ENCODE measurements around the gene NHLRC3. TPM values are rescaled to one million over a fixed set of nuclear protein-coding genes. Genes with fewer than 3 reads are reported as not detected.

NHLRC3 gene
- total and polyA plus RNA-seq, 2 donors (not counting 3 experiments of a cell fraction or from before 2014, with no cell fraction given), result 7.3 to 10.2 TPM

DNA sequence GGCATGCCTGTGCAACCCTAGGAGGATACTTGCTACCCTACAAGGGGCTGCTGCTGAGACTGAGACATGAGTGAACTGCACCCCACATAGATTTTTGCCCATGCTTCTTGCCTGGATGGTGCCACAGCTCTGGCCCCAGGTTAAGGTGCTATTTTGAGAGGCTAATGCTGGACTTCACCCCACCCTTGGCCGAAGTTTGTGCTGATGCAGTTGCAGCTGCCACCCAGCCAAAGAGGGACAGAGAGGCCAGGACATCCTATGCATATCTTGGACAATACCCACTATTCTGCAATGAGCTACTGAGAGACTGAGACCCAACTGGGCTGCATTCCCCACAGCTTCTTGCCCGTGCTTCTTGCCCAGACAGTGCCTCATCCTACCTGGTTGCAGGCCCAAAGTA is 34.6 kb downstream of the NHLRC3 start:
- peaks cover 2 to 15% of the 10 kb centered on the region in 2 experiments for H3K27me3 ChIP-seq (ENCODE audit: control insufficient read depth in 2 of 2, insufficient read depth in 2 of 2, low read length in 2 of 2)
- dilution Hi-C loops (cut with MboI; ENCODE audit: extremely low pct_ligation_motif_present, low sequenced_read_pairs) (no loop called here), intact Hi-C loops (cut with micrococcal nuclease) (no loop called here)
- ChIA-PET POLR2A (no interaction called here), CTCF (interaction anchor here (0.9 to 1.2 kb wide), 3 partner anchors 22 to 543 kb away, joined by 3 to 5 read pairs (median 4); no protein-coding TSS in a partner anchor)
- DNase-seq (ENCODE audit: low read depth, low spot score) (no peak), FAIRE-seq (no peak)
- no peaks in the 10 kb centered on the region for H3K79me2 ChIP-seq (ENCODE audit: control insufficient read depth, insufficient read depth, low read length)
- BruUV-seq (replicated peaks), result no TSS peak
- TF ChIP-seq, protein P1, sequence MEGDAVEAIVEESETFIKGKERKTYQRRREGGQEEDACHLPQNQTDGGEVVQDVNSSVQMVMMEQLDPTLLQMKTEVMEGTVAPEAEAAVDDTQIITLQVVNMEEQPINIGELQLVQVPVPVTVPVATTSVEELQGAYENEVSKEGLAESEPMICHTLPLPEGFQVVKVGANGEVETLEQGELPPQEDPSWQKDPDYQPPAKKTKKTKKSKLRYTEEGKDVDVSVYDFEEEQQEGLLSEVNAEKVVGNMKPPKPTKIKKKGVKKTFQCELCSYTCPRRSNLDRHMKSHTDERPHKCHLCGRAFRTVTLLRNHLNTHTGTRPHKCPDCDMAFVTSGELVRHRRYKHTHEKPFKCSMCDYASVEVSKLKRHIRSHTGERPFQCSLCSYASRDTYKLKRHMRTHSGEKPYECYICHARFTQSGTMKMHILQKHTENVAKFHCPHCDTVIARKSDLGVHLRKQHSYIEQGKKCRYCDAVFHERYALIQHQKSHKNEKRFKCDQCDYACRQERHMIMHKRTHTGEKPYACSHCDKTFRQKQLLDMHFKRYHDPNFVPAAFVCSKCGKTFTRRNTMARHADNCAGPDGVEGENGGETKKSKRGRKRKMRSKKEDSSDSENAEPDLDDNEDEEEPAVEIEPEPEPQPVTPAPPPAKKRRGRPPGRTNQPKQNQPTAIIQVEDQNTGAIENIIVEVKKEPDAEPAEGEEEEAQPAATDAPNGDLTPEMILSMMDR (IDR thresholded peaks at IDR 0.05; ENCODE audit: extremely low read depth in 1 of 2, insufficient read depth in 1 of 2, low read depth in 1 of 2, low read length in 2 of 2), result no peak
- TF ChIP-seq POLR2AphosphoS5 (IDR thresholded peaks at IDR 0.05; ENCODE audit: insufficient read depth, low read depth, low read length) (no peak), FOS (IDR thresholded peaks at IDR 0.05; ENCODE audit: borderline replicate concordance, insufficient read depth, low read length) (no peak), POLR2A (IDR thresholded peaks at IDR 0.05; ENCODE audit: low read depth, low read length) (no peak), MYC (IDR thresholded peaks at IDR 0.05; ENCODE audit: low read depth, low read length) (no peak), JUN (IDR thresholded peaks at IDR 0.05; ENCODE audit: borderline replicate concordance, insufficient read depth, insufficient read length, low read depth) (no peak), GATA2 (IDR thresholded peaks at IDR 0.05; ENCODE audit: insufficient read depth, insufficient read length, low read depth, low read length) (no peak), EZH2 (IDR thresholded peaks at IDR 0.05; ENCODE audit: borderline replicate concordance, low read depth, low read length, severe bottlenecking) (no peak)
- TF ChIP-seq, protein P2, sequence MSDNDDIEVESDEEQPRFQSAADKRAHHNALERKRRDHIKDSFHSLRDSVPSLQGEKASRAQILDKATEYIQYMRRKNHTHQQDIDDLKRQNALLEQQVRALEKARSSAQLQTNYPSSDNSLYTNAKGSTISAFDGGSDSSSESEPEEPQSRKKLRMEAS (IDR thresholded peaks at IDR 0.05; ENCODE audit: insufficient read depth, insufficient read length), result no peak
- no peak overlapping the region for H3K4me3 ChIP-seq (replicated peaks in 1 of 3; ENCODE audit: insufficient read depth in 1 of 3, low read depth in 1 of 3, low read length in 3 of 3)
- no peaks in the 10 kb centered on the region for H3K36me3 ChIP-seq (ENCODE audit: control insufficient read depth in 2 of 2, extremely low read depth in 1 of 2, insufficient read depth in 2 of 2, low read length in 2 of 2)
- no peak overlapping the region for H3K4me2 ChIP-seq (ENCODE audit: insufficient read depth, low read length)
- H3K4me1 ChIP-seq (ENCODE audit: control insufficient read depth, extremely low read depth, insufficient read depth, low read length), result no peaks in the 10 kb centered on the region
- H4K20me1 ChIP-seq (replicated peaks; ENCODE audit: control insufficient read depth, extremely low read depth, insufficient read depth, low read length), result no peaks in the 10 kb centered on the region
- no peak overlapping the region for H3K27ac ChIP-seq (ENCODE audit: insufficient read depth, low read depth, low read length)
- H3K9me1 ChIP-seq (replicated peaks; ENCODE audit: control insufficient read depth, extremely low read depth, insufficient read depth, low read length), result no peaks in the 10 kb centered on the region
- no peak overlapping the region for H2AFZ ChIP-seq (ENCODE audit: low read depth, low read length)
- no peaks in the 10 kb centered on the region for H3K9me3 ChIP-seq (replicated peaks; ENCODE audit: control insufficient read depth, insufficient read depth, low read length)
- no peak overlapping the region for H3K9ac ChIP-seq (replicated peaks; ENCODE audit: extremely low read depth, insufficient read depth, low read length)
